IMR-90 (cell line): ENCODE results near the gene MAP2. TPM values are rescaled to one million over a fixed set of nuclear protein-coding genes. Genes with fewer than 3 reads are reported as not detected.

Experiments used
- ATAC-seq: fragments of 200-7000 bp; cut with Tn5 transposase; 2 replicates; pipeline ENCODE4 v1.9.1; 2020; ENCODE audit warnings: low read depth, mild to moderate bottlenecking, moderate library complexity
- BruUV-seq: library from RNA; stranded (reverse); fragments of 400-500 nt; replicated peaks from 2 replicates; lab custom pipeline; 2021; lab: Mats Ljungman, UMichigan
- CTCF ChIA-PET: fragments of 300-600 bp; formaldehyde crosslinking; extraction: SDS; loops from one replicate; lab custom pipeline; 2021; ENCODE audit warnings: antibody characterized with exemption; lab: Yijun Ruan, JAX
- POLR2A ChIA-PET: fragments of 300-600 bp; sonication (Branson Sonifier 250); formaldehyde crosslinking; loops from one replicate; lab custom pipeline; 2022; ENCODE audit warnings: antibody characterized with exemption; ENCODE audit not compliant: unreplicated experiment; lab: Charles Lee
- DNase-seq: peaks from one replicate; pipeline ENCODE4 v3.0.0; 2013
- H2AFZ ChIP-seq: replicated peaks from 2 replicates; pipeline ENCODE3; 2013; ENCODE audit warnings: low read length, mild to moderate bottlenecking; ENCODE audit not compliant: poor library complexity
- H2AK5ac ChIP-seq: 2 replicates; pipeline ENCODE4 v1.6.1; 2013; ENCODE audit warnings: low read depth, low read length, inconsistent platforms
- H2AK9ac ChIP-seq: replicated peaks from 2 replicates; pipeline ENCODE3; 2013; ENCODE audit warnings: mild to moderate bottlenecking, low read depth, low read length, moderate library complexity; ENCODE audit not compliant: poor library complexity
- H2BK120ac ChIP-seq: 2 replicates; pipeline ENCODE4 v1.6.1; 2013; ENCODE audit warnings: low read depth, low read length, inconsistent platforms
- H2BK15ac ChIP-seq: 3 replicates; pipeline ENCODE4 v1.6.1; 2013; ENCODE audit warnings: low read depth, low read length, inconsistent platforms
- H2BK20ac ChIP-seq: 2 replicates; pipeline ENCODE4 v1.6.1; 2013; ENCODE audit warnings: low read depth, mild to moderate bottlenecking, inconsistent platforms, low read length, moderate library complexity
- H2BK5ac ChIP-seq: 2 replicates; pipeline ENCODE4 v1.6.1; 2013; ENCODE audit warnings: mild to moderate bottlenecking, low read depth, low read length, inconsistent platforms; ENCODE audit not compliant: poor library complexity, severe bottlenecking
- H3K14ac ChIP-seq: replicated peaks from 2 replicates; pipeline ENCODE4 v1.6.1; 2013; ENCODE audit warnings: low read depth, low read length, inconsistent platforms
- H3K18ac ChIP-seq: 2 replicates; pipeline ENCODE4 v1.6.1; 2013; ENCODE audit warnings: low read depth, low read length, control low read depth
- H3K23ac ChIP-seq: 2 replicates; pipeline ENCODE4 v1.6.1; 2013; ENCODE audit warnings: low read depth, low read length, inconsistent platforms
- H3K27ac ChIP-seq: 2 replicates; pipeline ENCODE4 v1.5.1; 2013; ENCODE audit warnings: mild to moderate bottlenecking, control low read depth, low read length; ENCODE audit not compliant: insufficient read depth
- H3K27me3 ChIP-seq: 2 replicates; pipeline ENCODE4 v1.6.1; 2013; ENCODE audit warnings: low read length; ENCODE audit not compliant: control insufficient read depth, insufficient read depth
- H3K36me3 ChIP-seq: 2 replicates; pipeline ENCODE4 v1.6.1; 2013; ENCODE audit warnings: low read length, mixed read lengths; ENCODE audit not compliant: control insufficient read depth, insufficient read depth
- H3K4ac ChIP-seq: 2 replicates; pipeline ENCODE4 v1.6.1; 2013; ENCODE audit warnings: low read depth, low read length, inconsistent platforms
- H3K4me1 ChIP-seq: 2 replicates; pipeline ENCODE4 v1.6.1; 2013; ENCODE audit warnings: low read length, mixed read lengths; ENCODE audit not compliant: control insufficient read depth, insufficient read depth
- H3K4me2 ChIP-seq: 2 replicates; pipeline ENCODE4 v1.6.1; 2013; ENCODE audit warnings: low read depth, mild to moderate bottlenecking, control low read depth, low read length, moderate library complexity
- H3K4me3 ChIP-seq: 2 replicates; pipeline ENCODE4 v1.5.1; 2013; ENCODE audit warnings: low read depth, mild to moderate bottlenecking, control low read depth, low read length, moderate library complexity; ENCODE audit not compliant: insufficient read depth
- H3K56ac ChIP-seq: 2 replicates; pipeline ENCODE4 v1.6.1; 2013; ENCODE audit warnings: low read length, inconsistent platforms; ENCODE audit not compliant: insufficient read depth; ENCODE audit errors: extremely low read depth
- H3K79me1 ChIP-seq, 2 experiments: 2 replicates each; pipeline ENCODE4 v1.6.1; 2013; ENCODE audit warnings: low read length in 2 of 2, inconsistent platforms in 1 of 2, low read depth in 1 of 2
- H3K9ac ChIP-seq: 2 replicates; pipeline ENCODE4 v1.6.1; 2013; ENCODE audit warnings: low read depth, low read length, control low read depth
- H3K9me1 ChIP-seq: 2 replicates; pipeline ENCODE4 v1.6.1; 2013; ENCODE audit warnings: low read length, inconsistent platforms; ENCODE audit not compliant: insufficient read depth
- H3K9me3 ChIP-seq: 2 replicates; pipeline ENCODE4 v1.6.1; 2013; ENCODE audit warnings: low read length; ENCODE audit not compliant: control insufficient read depth, insufficient read depth
- H4K20me1 ChIP-seq: 2 replicates; pipeline ENCODE4 v1.6.1; 2013; ENCODE audit warnings: low read length, inconsistent platforms; ENCODE audit not compliant: insufficient read depth
- H4K5ac ChIP-seq: 2 replicates; pipeline ENCODE4 v1.6.1; 2013; ENCODE audit warnings: mild to moderate bottlenecking, low read depth, low read length, control low read depth
- H4K8ac ChIP-seq, 2 experiments: 2 replicates each; pipeline ENCODE4 v1.6.1; 2013; ENCODE audit warnings: low read depth in 2 of 2, low read length in 2 of 2, control low read depth in 1 of 2, inconsistent platforms in 1 of 2
- H4K91ac ChIP-seq: 2 replicates; pipeline ENCODE4 v1.6.1; 2013; ENCODE audit warnings: low read depth, low read length, inconsistent platforms; ENCODE audit not compliant: insufficient read depth
- CEBPB ChIP-seq: IDR thresholded peaks from 2 replicates; pipeline ENCODE4 v1.6.1; 2012; ENCODE audit warnings: low read depth, low read length, improper control_type of control experiment
- FOS ChIP-seq: fragments of 150-350 bp; IDR thresholded peaks from 2 replicates; pipeline ENCODE4 v1.6.1; 2016; ENCODE audit warnings: low read depth, low read length
- MAFK ChIP-seq: IDR thresholded peaks from 2 replicates; pipeline ENCODE4 v1.6.1; 2012; ENCODE audit warnings: low read depth, low read length, improper control_type of control experiment
- NFE2L2 ChIP-seq: fragments of 150-350 bp; IDR thresholded peaks from 2 replicates; pipeline ENCODE4 v1.6.1; 2016; ENCODE audit warnings: low read depth, mild to moderate bottlenecking, low read length
- POLR2A ChIP-seq: IDR thresholded peaks from 2 replicates; pipeline ENCODE4 v1.6.1; 2012; ENCODE audit warnings: mild to moderate bottlenecking, low read depth, low read length
- SMC3 ChIP-seq: fragments of 150-350 bp; IDR thresholded peaks from 2 replicates; pipeline ENCODE4 v1.6.1; 2016; ENCODE audit warnings: low read depth, mild to moderate bottlenecking, antibody characterized with exemption, low read length, moderate library complexity
- WGBS, 2 experiments: methylation state at CpG; one replicate each; pipeline versions ENCODE4 v1.1.5 to v1.1.7; 2013; ENCODE audit warnings: missing lambda C conversion rate in 2 of 2; ENCODE audit not compliant: insufficient read length in 1 of 2; ENCODE audit errors: extremely low coverage in 2 of 2; 5-methylcytosine and 5-hydroxymethylcytosine counted together
- dilution Hi-C: fragments of 300-500 bp; cut with HindIII; formaldehyde crosslinking; loops from one replicate; pipeline ENCODE4 v1.14.3; 2018; ENCODE audit warnings: low sequenced_read_pairs; ENCODE audit not compliant: unreplicated experiment
- in situ Hi-C: fragments of 300-500 bp; cut with MboI; formaldehyde crosslinking; loops from 3 replicates; pipeline ENCODE4 v1.14.3; 2019; ENCODE audit warnings: low sequenced_read_pairs, inconsistent platforms, mixed read lengths
- intact Hi-C: fragments of 100-400 bp; cut with micrococcal nuclease; formaldehyde crosslinking; loops from 2 replicates; pipeline ENCODE4 v1.10.0; 2022
- polyA plus RNA-seq, 3 experiments: library from polyadenylated mRNA; depleted of rRNA; stranded (reverse); fragments of >200 nt; gene quantifications; 2 replicates each; pipeline ENCODE4 v1.2.3, GENCODE V29; 2012; ENCODE audit warnings: low replicate concordance in 1 of 3
- total RNA-seq: library from RNA; depleted of rRNA; stranded (reverse); fragments of >200 nt; gene quantifications from 2 replicates; pipeline ENCODE4 v1.2.3, GENCODE V29; 2012
- TF ChIP-seq, protein P1 (sequence below): conservative IDR thresholded peaks from 2 replicates; pipeline ENCODE4 v1.5.1; 2012; ENCODE audit warnings: mild to moderate bottlenecking, low read depth, low read length, improper control_type of control experiment

The MAP2 gene
- total and polyA plus RNA-seq, 2 of the 4 experiments (the other 2 are of a cell fraction), result 0.29 to 0.36 TPM

DNA sequence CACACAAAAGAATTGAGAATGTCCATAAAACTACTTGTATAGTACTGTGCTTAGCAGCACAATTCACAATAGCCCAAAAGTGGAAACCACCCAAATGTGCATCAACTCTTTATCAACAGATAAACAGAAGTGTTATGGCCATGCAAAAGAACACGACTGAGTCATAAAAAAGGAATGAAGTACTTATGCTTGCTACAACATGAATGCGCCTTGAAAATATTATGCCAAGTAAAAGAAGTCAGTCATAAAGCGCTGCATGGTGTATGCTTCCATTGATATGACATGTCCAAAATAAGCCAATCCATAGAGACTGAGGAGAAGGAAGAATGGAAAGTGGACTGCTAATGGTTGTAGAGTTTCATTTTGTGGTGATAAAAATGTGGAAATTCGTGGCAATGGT is 12.1 kb upstream of the MAP2 start:
- no peak for TF ChIP-seq SMC3
- no peak for TF ChIP-seq MAFK
- no peak for TF ChIP-seq FOS
- TF ChIP-seq CEBPB, result no peak
- TF ChIP-seq POLR2A, result no peak
- no peak for TF ChIP-seq NFE2L2
- TF ChIP-seq, protein P1, sequence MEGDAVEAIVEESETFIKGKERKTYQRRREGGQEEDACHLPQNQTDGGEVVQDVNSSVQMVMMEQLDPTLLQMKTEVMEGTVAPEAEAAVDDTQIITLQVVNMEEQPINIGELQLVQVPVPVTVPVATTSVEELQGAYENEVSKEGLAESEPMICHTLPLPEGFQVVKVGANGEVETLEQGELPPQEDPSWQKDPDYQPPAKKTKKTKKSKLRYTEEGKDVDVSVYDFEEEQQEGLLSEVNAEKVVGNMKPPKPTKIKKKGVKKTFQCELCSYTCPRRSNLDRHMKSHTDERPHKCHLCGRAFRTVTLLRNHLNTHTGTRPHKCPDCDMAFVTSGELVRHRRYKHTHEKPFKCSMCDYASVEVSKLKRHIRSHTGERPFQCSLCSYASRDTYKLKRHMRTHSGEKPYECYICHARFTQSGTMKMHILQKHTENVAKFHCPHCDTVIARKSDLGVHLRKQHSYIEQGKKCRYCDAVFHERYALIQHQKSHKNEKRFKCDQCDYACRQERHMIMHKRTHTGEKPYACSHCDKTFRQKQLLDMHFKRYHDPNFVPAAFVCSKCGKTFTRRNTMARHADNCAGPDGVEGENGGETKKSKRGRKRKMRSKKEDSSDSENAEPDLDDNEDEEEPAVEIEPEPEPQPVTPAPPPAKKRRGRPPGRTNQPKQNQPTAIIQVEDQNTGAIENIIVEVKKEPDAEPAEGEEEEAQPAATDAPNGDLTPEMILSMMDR, result no peak
- no peak overlapping the region for H3K4me2 ChIP-seq
- dilution Hi-C loops (no loop called here), in situ Hi-C loops (no loop called here), intact Hi-C loops (no loop called here)
- CTCF ChIA-PET, result no interaction called here
- H3K4me3 ChIP-seq, result no peak overlapping the region
- H2BK20ac ChIP-seq, result no peak overlapping the region
- no peak overlapping the region for H3K14ac ChIP-seq
- no peaks in the 10 kb centered on the region for H4K20me1 ChIP-seq
- no peak overlapping the region for H2BK15ac ChIP-seq
- no peak overlapping the region for H3K9ac ChIP-seq
- H2AK5ac ChIP-seq, result no peak overlapping the region
- no peaks in the 10 kb centered on the region for H3K9me3 ChIP-seq
- H3K27me3 ChIP-seq, result no peaks in the 10 kb centered on the region
- H4K5ac ChIP-seq, result no peak overlapping the region
- H3K9me1 ChIP-seq, result no peaks in the 10 kb centered on the region
- H2AFZ ChIP-seq, result no peak overlapping the region
- ATAC-seq (no peak), DNase-seq (no peak)
- H2AK9ac ChIP-seq, result no peak overlapping the region
- H3K27ac ChIP-seq, result no peak overlapping the region
- no peak overlapping the region for H3K56ac ChIP-seq
- H3K23ac ChIP-seq, result no peak overlapping the region
- no peak overlapping the region for H4K8ac ChIP-seq
- POLR2A ChIA-PET, result no interaction called here
- H4K91ac ChIP-seq, result no peak overlapping the region
- H2BK120ac ChIP-seq, result no peak overlapping the region
- H3K4me1 ChIP-seq, result no peaks in the 10 kb centered on the region
- no peak overlapping the region for H2BK5ac ChIP-seq
- WGBS, 2 experiments, result 80% methylated on average over 1 of the region's 4 CpGs; no CpG with 5 or more reads in 1 of the 2 experiments
- no peak overlapping the region for H3K4ac ChIP-seq
- no TSS peak for BruUV-seq
- H3K36me3 ChIP-seq, result no peaks in the 10 kb centered on the region
- H3K18ac ChIP-seq, result no peak overlapping the region
- no peaks in the 10 kb centered on the region for H3K79me1 ChIP-seq
